ENCODE results near the gene KRT84.
"Not testable (repeated sequence)": the region's sequence is repeated elsewhere in the genome, so short reads cannot be mapped to it uniquely, and the experiment has no call there.

KRT84 gene

GRCh38 chr12:52410589-52411248 is 25.3 kb upstream of the KRT84 start:
- not testable (repeated sequence) for DNase-seq

DNA sequence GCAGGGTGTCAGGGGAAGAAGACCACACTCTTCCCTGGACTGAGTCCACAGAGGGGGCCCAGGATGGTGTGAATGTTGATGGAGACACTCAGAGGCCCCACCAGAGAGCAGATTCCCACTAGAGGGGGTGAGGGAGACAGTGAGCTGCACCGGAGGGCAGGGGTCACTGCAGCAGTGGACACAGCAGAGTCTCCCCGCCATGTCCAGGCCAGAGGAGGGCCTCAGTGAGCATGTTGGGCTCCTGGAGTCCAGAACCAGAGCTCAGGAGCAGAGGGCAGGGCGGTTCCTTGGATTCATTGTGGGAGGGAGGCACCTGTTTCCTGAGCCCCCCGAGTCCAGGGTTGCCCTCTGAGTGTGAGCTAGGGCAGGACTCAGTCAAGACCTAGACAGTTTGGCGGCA is 22.5 kb upstream of the KRT84 start:
- no peak for DNase-seq

- no peak for DNase-seq
These were observed 20.5 kb upstream of the KRT84 start, which contains the start of gene KRT82 for GRCh38 chr12:52405922-52406385. Gene KRT82, minus strand, starts transcription at chr12:52406335. Its CDS starts 58 bp downstream, at chr12:52406277.

DNA sequence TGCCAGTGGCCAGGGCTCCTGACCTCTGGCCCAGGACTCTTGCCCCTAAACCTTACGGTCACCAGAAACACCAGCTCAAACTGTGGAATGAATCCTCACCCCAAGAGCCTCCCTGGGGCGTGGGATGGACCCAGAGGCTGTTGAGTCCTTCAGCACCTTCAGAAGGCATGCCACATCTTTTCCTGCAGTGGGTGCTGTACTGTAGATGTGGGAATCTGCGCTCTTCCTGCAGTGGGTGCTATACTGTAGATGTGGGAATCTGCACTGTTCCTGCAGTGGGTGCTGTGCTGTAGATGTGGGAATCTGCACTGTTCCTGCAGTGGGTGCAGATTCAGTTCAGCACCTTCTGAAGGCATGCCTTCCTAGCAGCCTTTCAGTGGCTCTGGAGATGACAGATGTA is 19.5 kb upstream of the KRT84 start:
- DNase-seq = no peak

- no peak for DNase-seq
These were observed 18.1 kb upstream of the KRT84 start for GRCh38 chr12:52403561-52403960.

- DNase-seq = no peak
These were observed 17.6 kb upstream of the KRT84 start for GRCh38 chr12:52402873-52403540.

DNA sequence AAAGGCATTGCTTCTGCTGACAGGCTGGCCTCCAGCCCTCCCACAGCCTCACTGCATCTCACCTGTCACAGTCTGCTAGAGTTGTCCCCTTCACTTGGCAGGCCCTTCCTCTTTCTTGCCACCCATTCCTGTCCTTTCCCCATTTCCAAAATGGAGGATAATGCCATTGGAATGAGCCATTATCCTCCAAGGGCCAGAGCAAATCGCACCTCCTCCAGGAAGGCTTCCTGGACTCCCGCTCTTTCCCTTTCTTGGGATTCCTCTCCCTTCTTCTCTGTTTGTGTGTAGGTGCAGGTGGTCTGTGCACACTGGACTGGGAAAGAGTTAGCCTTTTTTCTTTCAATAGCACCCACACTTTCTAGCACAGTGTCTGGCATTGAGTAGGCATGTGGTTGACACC is 16.9 kb upstream of the KRT84 start:
- DNase-seq = no peak

- no peak for DNase-seq
These were observed 16.5 kb upstream of the KRT84 start for GRCh38 chr12:52401926-52402325.

DNA sequence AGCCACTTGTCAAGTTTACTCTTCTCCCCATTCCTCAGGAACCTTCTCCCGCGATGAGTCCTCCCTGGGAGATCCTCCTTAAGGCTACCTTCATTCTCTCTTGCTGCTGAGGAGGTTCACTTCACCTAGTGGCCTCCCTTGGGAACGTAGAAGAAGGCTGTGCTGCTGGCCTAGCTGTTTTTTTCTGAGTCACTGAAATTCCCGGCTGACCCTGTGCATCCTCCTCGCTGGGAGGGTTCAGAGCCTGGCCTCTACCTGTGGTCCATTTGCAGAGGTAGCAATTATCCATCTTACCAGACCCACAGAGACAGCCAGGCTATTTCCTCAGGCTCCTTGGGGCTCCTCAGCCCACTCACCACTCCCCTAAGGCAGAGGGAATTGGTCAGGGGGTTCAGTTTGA is 16.1 kb upstream of the KRT84 start:
- no peak for DNase-seq

DNA sequence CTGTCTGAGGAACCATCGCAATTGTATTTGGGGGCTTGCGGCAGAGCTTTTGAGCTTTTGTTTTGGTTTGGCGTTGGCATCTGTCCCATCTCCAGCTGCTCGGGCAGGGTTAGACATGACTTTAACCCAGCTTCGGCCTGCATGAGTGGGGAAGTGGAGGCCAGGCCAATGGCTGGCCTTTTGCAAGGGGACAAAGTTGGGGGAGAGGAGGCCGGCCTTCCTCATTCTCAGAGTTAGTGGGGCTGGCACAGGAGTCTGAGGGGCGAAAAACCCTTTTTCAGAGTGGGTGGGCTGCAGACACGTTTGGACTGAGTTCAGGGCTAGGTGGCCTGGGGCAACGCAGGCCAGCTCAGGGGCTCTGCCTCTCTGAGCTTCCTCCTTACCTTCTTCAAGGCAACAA is 15.5 kb upstream of the KRT84 start:
- DNase-seq = no peak

GRCh38 chr12:52399756-52400155 is 14.3 kb upstream of the KRT84 start:
- DNase-seq = no peak

GRCh38 chr12:52398176-52398575 is 12.7 kb upstream of the KRT84 start:
- DNase-seq = no peak

DNA sequence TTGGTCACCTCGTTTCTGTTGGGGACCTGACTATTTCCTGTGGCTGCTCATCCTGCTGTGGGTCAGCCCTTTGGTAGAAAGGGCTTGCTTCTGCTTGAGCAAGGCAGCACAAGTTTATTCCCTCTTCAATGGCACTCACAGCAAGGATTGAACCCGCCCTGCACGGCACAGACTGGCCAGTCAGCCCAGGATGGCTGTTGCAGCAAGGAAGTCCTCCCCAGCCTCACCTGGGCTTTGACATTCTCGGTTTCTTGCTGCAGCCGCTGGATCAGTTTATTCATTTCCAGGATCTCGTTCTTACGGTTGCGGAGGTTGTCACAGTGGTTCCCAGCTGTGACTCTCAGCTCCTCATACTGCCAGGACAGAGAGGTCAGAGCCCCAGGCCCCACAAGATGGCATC is 11.2 kb upstream of the KRT84 start:
- DNase-seq = no peak

GRCh38 chr12:52395761-52396434 is 10.4 kb upstream of the KRT84 start:
- no peak for DNase-seq

DNA sequence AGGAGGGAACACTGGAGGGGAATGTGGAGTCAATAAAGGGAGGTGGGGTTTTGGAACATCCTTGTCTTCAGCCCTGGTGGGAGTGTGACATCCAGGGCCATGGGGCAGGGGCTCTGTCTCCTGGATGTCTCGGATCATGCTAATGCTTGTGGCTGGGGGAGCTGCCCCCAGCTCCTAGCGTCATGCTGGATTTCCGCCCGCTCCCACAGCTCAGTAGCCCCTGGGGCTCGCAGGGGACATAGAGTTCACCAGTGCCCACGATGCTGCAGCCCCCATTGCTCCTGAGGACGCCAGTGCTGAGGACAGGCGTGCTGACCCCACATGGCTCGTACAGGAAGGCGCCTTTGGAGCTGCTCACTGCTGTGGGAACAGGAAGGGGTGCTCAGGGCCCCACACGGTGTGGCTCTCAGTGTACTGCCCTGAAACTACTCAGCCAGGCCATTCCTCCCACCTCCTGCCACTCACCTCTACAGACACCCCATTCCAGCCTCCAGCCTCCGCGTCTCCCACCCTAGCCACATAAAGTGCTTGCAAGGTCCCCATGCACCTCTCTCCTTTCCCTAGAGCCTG is 9.5 kb upstream of the KRT84 start:
- DNase-seq = no peak

DNA sequence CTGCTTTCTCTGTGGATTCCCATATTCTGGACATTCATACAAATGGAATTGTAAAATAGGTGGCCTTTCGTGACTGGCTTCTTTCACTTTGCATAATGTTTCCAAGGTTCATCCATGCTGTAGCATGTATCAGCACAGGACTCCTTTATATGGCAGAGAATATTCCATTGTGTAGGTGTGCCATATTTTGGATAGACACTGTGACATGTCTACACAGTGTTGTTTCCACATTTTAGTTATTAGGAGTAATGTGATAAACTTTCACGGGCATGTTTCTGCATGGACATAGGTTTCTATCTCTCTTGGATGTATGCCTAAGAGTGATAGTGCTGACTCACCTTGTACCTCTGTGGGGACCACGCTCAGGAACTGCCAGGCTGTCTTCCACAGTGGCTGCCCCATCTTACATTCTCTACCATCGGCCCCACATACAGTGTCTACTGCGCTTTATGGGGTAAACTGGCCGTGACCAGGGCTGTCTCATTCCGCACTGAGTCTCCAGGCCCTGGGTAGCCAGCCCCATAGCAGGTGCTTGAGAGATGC is 7.1 kb upstream of the KRT84 start:
- no peak for DNase-seq

DNA sequence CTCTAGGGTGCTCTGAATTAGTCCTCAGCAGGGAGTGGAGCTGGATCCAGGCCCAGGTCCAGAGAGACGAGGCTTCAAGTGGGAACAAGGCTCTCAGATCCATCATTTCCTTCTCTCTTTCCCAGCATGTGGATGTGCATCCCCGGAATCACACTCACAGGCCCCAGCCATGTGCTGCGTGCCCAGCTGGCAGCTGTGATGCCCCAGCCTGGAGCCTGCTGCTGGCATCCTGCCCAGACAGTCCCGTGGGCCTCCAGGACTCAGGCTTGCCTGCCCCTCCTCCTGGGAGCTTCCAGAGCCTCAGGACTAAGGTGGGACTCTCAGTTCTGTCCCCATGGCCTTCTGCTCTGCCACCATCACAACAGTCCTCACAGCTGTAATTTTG is 6.2 kb upstream of the KRT84 start:
- no peak for DNase-seq

- no peak for DNase-seq
These were observed 5.5 kb upstream of the KRT84 start for GRCh38 chr12:52390739-52391617.

DNA sequence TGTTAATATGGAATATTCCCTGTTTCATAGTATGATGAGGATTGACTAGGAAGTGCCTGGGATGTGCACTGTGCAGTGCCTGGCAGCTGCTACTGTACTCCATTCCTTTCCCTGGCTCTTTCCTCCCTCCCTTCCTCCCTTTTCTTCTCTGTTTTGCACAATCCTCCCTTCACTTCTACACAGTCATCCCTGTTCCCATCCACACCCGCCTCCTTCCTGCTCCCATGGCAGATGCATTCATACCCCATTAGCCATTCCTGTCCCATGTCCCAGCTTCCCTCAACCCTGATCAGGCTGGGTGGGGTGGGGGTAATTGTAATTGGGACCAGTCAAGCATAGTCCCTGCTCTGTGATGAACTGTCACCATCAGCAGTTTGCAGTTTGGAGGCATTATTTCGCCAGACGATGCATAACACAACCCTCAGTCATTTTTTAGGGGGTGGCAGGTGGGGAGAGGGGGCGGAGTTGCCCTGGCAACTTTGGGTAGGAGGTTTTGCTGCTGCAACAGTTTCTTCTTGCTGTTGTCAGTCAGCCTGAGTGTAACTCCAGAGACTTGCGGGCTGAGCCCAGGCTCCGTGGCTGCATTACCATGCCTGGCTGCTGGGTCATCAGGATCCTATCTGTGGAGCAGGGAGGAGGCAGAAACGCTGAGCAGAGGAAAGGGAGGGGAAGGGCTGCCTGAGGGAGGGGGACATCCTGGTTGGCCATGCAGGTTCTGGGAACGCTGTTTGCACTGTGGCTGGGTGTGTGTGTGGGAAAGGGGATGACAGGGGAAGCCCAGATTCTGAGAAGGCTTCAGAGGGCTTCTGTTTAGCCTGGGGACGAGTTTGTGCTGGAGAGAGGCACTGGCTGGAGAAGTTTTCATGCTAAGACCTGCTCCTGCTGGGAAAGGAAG is 4.1 kb upstream of the KRT84 start:
- no peak for DNase-seq

- no peak for DNase-seq
These were observed 2.4 kb upstream of the KRT84 start for GRCh38 chr12:52387859-52388258.

GRCh38 chr12:52383331-52383730 is 2.1 kb downstream of the KRT84 start:
- no peak for DNase-seq

Measured in activated T-cell treated with anti-CD3 and anti-CD28 coated beads for 4 hours (primary cell).